ENCODE measurements around the gene IQCE. TPM values are rescaled to one million over a fixed set of nuclear protein-coding genes. Genes with fewer than 3 reads are reported as not detected.
A peak's percentile ranks its signal among the peaks of the same experiment; 100 is the strongest.
"Not testable (repeated sequence)": the region's sequence is repeated elsewhere in the genome, so short reads cannot be mapped to it uniquely, and the experiment has no call there.

The IQCE gene
- total and polyA plus RNA-seq, 12 donors, result 4.2 to 13.8 (median 9.3) TPM

DNA sequence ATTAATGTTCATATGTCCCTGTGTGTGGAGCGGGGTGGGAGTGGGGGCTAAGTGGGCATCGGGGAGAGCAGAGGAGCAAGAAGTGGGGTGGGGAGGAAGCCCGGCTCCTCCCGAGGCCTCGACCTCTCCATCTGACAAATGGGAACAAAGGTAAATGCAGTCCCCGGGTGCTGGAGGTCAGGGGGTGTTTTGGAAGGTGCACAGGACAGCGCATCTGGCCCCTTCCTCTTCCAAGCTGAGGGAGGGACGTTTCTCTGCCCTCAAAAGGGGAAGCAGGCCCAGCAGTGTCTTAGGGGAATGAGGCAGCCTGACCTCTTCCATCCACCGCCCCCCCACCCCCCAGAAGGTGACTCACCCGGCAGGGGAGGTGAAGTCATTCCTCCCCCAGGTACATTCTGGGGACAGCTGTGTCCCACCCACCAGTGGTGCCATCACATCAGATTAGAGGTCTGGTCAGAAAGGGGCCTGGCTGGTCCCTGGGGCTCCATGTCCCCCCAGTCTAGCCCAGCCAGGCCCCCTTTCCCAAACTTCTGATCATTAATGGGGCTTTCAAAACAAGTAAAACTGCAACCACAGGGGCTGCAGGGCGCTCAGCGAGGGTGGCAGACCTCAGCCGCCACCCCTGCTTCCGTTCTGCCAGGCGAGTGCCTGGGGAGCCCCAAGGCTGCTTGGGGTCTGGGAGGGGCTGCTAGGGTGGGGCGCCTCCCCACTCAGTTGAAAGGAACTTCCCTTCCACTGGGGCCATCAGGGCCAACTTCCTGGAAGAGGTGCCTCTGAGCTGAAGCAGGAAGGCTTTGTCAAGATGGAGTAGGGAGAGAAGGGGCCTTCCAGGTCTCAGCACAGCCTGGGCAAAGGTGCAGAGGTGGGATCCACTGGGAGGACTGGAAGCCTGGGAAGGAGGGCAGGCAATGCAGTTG lies 28.4 kb upstream of the IQCE start:
- ATAC-seq (peak in 7 of 8 donors; percentile 24 to 53 (median 44)), DNase-seq (peak in 1 of 2 donors; percentile 42)
- peaks cover 0 to 8% (median 0%) of the 10 kb centered on the region in 7 donors for H3K27me3 ChIP-seq
- TF ChIP-seq CTCF (IDR thresholded peaks at IDR 0.05), result no peak
- H3K36me3 ChIP-seq, result peaks cover 0 to 40% (median 1%) of the 10 kb centered on the region in 9 donors
- peak overlapping the region in 2 of 10 donors; percentile 1 to 34 for H3K4me3 ChIP-seq
- intact Hi-C loops (cut with DNase I), result no loop called here
- H3K4me1 ChIP-seq, result peaks cover 0 to 66% (median 34%) of the 10 kb centered on the region in 9 donors
- peak overlapping the region in 8 of 10 donors; percentile 1 to 94 (median 62) for H3K27ac ChIP-seq
- H3K9me3 ChIP-seq, result no peaks in the 10 kb centered on the region
- WGBS, 2 donors, result 80% methylated on average over 16 of the region's 16 CpGs

DNA sequence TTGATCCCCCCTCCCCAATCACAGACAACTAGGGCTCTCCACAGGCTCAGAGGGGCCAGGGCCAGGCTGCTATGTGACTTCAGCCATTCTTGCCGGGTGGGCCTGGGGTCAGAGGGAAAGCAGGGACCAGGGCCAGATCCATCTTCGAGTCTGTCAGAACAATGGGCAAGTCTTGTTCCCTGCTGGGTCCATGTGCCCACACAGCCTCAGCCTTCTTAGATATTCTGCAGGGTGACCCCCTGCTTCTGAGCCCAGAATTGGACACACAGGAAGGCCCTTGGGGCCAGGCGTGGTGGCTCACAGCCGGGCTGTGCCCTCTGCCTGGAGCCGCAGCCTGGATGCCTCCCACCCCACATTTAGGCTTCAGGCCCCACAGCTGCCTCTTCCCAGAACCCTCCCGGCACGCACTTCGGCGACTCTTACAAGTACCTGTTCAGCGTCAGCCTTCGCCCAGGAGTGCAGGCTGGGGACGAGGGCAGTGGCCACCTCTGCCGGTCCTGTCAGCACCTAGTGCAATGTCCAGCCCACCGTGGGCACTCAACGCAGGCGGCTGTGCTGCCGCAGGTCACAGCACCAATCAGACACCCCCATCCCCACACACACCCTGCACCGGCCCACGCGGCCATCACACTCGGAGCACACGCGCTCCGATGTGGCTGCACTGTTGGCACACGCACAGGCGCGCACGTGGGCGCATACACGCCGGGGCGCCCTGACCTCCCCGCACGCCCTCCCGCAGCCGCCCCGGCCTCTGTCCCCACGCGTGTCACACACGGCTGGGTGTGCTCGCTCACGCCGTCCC lies 27.6 kb upstream of the IQCE start:
- ATAC-seq (peak in 3 of 8 donors; percentile 5 to 20 (median 6)), DNase-seq (peak in 1 of 2 donors; percentile 14)
- H3K27me3 ChIP-seq; H3K9me3 ChIP-seq; intact Hi-C loops (cut with DNase I): not testable (repeated sequence)
- H3K4me3 ChIP-seq, result peak overlapping the region in 1 of 10 donors; percentile 34
- WGBS, 2 donors, result 31 to 36% methylated on average over 33 to 43 of the region's 43 CpGs
- peak overlapping the region in 4 of 10 donors; percentile 46 to 94 (median 72) for H3K27ac ChIP-seq
- H3K4me1 ChIP-seq, result peaks cover 0 to 57% (median 34%) of the 10 kb centered on the region in 9 donors
- peaks cover 0 to 31% (median 0%) of the 10 kb centered on the region in 9 donors for H3K36me3 ChIP-seq

- WGBS, 2 donors, result 41 to 62% methylated on average over 10 to 16 of the region's 17 CpGs
- H3K9me3 ChIP-seq; H3K4me3 ChIP-seq; DNase-seq; H3K27ac ChIP-seq; H3K27me3 ChIP-seq; intact Hi-C loops (cut with DNase I): not testable (repeated sequence)
- H3K36me3 ChIP-seq, result peaks cover 0 to 26% (median 0%) of the 10 kb centered on the region in 9 donors
- peaks cover 0 to 52% (median 34%) of the 10 kb centered on the region in 9 donors for H3K4me1 ChIP-seq
- peak in 1 of 8 donors; percentile 4 for ATAC-seq
Measured at GRCh38 chr7:2531796-2532110, 27.0 kb upstream of the IQCE start.

- peaks cover 0 to 20% (median 0%) of the 10 kb centered on the region in 9 donors for H3K36me3 ChIP-seq
- H3K27me3 ChIP-seq; DNase-seq; ATAC-seq; intact Hi-C loops (cut with DNase I); H3K4me3 ChIP-seq; H3K27ac ChIP-seq; H3K9me3 ChIP-seq: not testable (repeated sequence)
- WGBS, 2 donors, result 77 to 82% methylated on average over 9 to 13 of the region's 15 CpGs
- H3K4me1 ChIP-seq, result peaks cover 0 to 46% (median 30%) of the 10 kb centered on the region in 9 donors
Measured at GRCh38 chr7:2532199-2532772, 26.5 kb upstream of the IQCE start.

- H3K27ac ChIP-seq; H3K27me3 ChIP-seq; H3K9me3 ChIP-seq; H3K4me3 ChIP-seq; ATAC-seq; intact Hi-C loops (cut with DNase I); DNase-seq: not testable (repeated sequence)
- 92 to 97% methylated on average over 5 of the region's 8 CpGs for WGBS, 2 donors
- Histone ChIP-seq H3K36me3 (peaks cover 0 to 20% (median under 1%) of the 10 kb centered on the region in 9 donors), H3K4me1 (peaks cover 0 to 41% (median 27%) of the 10 kb centered on the region in 9 donors)
Measured at GRCh38 chr7:2532816-2533215, 26.0 kb upstream of the IQCE start.

DNA sequence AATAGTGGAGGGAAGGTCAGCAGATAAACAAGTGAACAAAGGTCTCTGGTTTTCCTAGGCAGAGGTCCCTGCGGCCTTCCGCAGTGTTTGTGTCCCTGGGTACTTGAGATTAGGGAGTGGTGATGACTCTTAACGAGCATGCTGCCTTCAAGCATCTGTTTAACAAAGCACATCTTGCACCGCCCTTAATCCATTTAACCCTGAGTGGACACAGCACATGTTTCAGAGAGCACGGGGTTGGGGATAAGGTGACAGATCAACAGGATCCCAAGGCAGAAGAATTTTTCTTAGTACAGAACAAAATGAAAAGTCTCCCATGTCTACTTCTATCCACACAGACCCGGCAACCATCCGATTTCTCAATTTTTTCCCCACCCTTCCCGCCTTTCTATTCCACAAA lies 25.2 kb upstream of the IQCE start:
- H3K27ac ChIP-seq; H3K9me3 ChIP-seq; H3K4me3 ChIP-seq; intact Hi-C loops (cut with DNase I); DNase-seq; ATAC-seq; H3K27me3 ChIP-seq: not testable (repeated sequence)
- H3K4me1 ChIP-seq, result peaks cover 0 to 34% (median 25%) of the 10 kb centered on the region in 9 donors
- H3K36me3 ChIP-seq, result peaks cover 0 to 21% (median 7%) of the 10 kb centered on the region in 9 donors
- WGBS, 2 donors, result 35 to 63% methylated on average over 1 to 2 of the region's 8 CpGs

- DNase-seq; intact Hi-C loops (cut with DNase I); H3K27ac ChIP-seq; H3K4me3 ChIP-seq; ATAC-seq; H3K9me3 ChIP-seq; H3K27me3 ChIP-seq: not testable (repeated sequence)
- 85 to 89% methylated on average over 9 to 26 of the region's 34 CpGs for WGBS, 2 donors
- H3K4me1 ChIP-seq, result peaks cover 0 to 27% (median 21%) of the 10 kb centered on the region in 9 donors
- H3K36me3 ChIP-seq, result peaks cover 0 to 21% (median 13%) of the 10 kb centered on the region in 9 donors
Measured at GRCh38 chr7:2534214-2534613, 24.6 kb upstream of the IQCE start.

DNA sequence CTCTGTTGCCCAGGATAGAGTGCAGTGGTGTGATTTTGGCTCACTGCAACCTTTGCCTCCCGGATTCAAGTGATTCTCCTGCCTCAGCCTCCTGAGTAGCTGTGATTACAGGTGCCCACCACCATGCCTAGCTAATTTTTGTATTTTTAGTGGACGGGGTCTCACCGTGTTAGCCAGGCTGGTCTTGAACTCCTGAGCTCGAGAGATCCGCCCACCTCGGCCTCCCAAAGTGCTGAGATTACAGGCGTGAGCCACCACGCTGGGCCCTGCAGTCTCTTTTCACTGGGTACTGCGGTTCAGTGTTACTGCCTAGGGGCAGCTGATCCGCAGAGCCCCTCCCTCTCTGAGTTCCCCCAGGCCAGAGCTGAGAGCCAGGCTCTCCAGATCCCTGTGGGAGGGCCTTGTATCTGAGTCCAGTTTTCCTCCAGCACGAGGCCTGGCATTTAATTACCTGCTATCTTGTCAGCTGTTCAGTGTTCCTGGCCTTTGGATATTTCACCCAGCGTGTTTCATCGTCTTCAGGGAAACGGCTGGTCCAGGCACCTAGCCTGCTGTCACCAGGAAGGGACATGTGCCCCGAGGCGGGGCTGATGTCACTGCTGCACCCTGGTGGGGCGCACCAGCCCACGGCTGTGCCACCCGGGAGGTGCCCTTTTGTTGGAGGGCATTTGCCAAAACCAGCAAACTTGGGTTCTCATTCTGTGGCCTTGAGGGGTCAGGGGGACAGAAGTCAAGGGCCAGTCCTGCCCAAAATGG lies 22.7 kb upstream of the IQCE start:
- peak in 1 of 8 donors; percentile 13 for ATAC-seq
- H3K4me1 ChIP-seq; H3K27ac ChIP-seq; H3K27me3 ChIP-seq; H3K9me3 ChIP-seq; DNase-seq; H3K4me3 ChIP-seq; intact Hi-C loops (cut with DNase I): not testable (repeated sequence)
- WGBS, 2 donors, result 78% methylated on average over 8 to 19 of the region's 19 CpGs
- H3K36me3 ChIP-seq, result peaks cover 0 to 40% (median 16%) of the 10 kb centered on the region in 9 donors
